Measurements from ENCODE around the gene TIMM44. TPM values are rescaled to one million over a fixed set of nuclear protein-coding genes. Genes with fewer than 3 reads are reported as not detected.

TIMM44 gene
- total RNA-seq, 1 donor from 2014 or later, result 151 TPM

GRCh38 chr19:7928334-7928706 is 15.1 kb downstream of the TIMM44 start:
- peaks cover 18 to 58% of the 10 kb centered on the region in 2 donors for H3K4me1 ChIP-seq
- intact Hi-C loops (cut with DNase I), result loop anchor here (5.0 to 10.0 kb wide), 4 partner anchors 586 to 1856 kb away; partner anchors contain the start of genes ALKBH7 and ZNF414
- H3K4me3 ChIP-seq, result peak overlapping the region in 1 of 2 donors; percentile 51
- DNase-seq (ENCODE audit: low spot score in 2 of 2), result no peak
- H3K36me3 ChIP-seq, result peaks cover 19 to 29% of the 10 kb centered on the region in 2 donors
- no peak for TF ChIP-seq CTCF (IDR thresholded peaks at IDR 0.05)
- H3K27me3 ChIP-seq, result no peaks in the 10 kb centered on the region
- no peaks in the 10 kb centered on the region for H3K9me3 ChIP-seq
- H3K27ac ChIP-seq, result peak overlapping the region; percentile 93 to 96

GRCh38 chr19:7927605-7928333 is 15.7 kb downstream of the TIMM44 start:
- no peak for TF ChIP-seq CTCF (IDR thresholded peaks at IDR 0.05)
- intact Hi-C loops (cut with DNase I), result loop anchor here (5.0 to 10.0 kb wide), 4 partner anchors 587 to 1857 kb away; partner anchors contain the start of genes ALKBH7 and ZNF414
- Histone ChIP-seq H3K27me3 (no peaks in the 10 kb centered on the region), H3K4me1 (peaks cover 18 to 58% of the 10 kb centered on the region in 2 donors), H3K9me3 (no peaks in the 10 kb centered on the region), H3K27ac (peak overlapping the region; percentile 93 to 96), H3K36me3 (peaks cover 13 to 27% of the 10 kb centered on the region in 2 donors), H3K4me3 (peak overlapping the region in 1 of 2 donors; percentile 51)
- no peak for DNase-seq (ENCODE audit: low spot score in 2 of 2)

DNA sequence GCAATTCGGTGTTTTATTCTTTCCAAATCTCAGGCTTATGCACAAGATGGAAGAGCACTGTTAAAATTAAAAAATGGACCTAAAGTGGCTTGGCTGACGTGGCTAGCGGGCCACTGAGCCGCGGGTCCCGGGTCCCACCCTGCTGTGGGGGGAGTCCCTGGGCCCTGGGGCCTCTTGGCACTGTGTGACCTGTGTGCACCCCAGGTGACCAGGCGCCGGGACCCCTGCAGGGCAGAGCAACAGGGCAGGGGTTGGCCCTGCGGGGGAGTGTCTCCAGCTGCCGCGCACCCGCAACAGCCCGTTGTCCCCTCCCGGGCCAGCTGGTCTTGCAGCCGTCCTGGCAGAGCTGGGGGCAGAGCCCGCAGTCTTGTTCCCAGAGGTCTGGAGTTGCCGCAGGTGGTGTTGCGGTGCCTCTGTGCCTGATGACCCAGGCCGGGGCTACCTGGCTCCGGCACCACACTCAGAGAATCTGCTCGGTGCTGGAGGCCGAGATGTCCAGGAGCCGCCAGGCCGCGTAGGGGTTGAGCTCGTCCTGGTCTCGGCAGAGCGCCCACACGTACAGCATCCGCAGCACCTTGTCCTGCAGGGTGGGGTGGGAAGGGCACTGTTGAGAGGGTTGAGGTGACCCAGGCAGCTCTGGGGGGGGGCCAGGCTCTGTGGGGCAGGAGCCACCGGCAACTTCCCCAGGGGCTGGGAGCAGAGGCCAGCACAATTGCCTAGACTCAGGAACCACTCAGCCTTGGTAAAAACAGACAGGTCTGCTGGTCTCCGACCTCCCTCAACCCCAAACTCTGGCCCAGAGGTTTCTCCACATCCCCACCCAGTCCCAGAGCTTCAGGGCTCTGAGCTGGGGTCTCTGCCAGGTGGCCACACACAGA is 16.5 kb downstream of the TIMM44 start:
- Histone ChIP-seq H3K36me3 (peaks cover 9 to 27% of the 10 kb centered on the region in 2 donors), H3K4me3 (no peak overlapping the region), H3K27me3 (no peaks in the 10 kb centered on the region), H3K27ac (peak overlapping the region; percentile 93 to 96), H3K9me3 (no peaks in the 10 kb centered on the region), H3K4me1 (peaks cover 21 to 65% of the 10 kb centered on the region in 2 donors)
- no peak for DNase-seq (ENCODE audit: low spot score in 2 of 2)
- intact Hi-C loops (cut with DNase I), result loop anchor here (5.0 to 10.0 kb wide), 4 partner anchors 588 to 1858 kb away; partner anchors contain the start of genes ALKBH7 and ZNF414
- TF ChIP-seq CTCF (IDR thresholded peaks at IDR 0.05), result no peak

GRCh38 chr19:7926021-7926726 is 17.3 kb downstream of the TIMM44 start, which contains the start of gene CTXN1:
CTXN1 (minus strand) TSS chr19:7926135; CDS start chr19:7925538, 597 bp downstream.
- no peak within 1 kb of the TSS for H3K27ac ChIP-seq
- no peak for TF ChIP-seq CTCF (IDR thresholded peaks at IDR 0.05)
- intact Hi-C loops (cut with DNase I), result loop anchor here (5.0 to 10.0 kb wide), 4 partner anchors 589 to 1859 kb away; partner anchors contain the start of genes ALKBH7 and ZNF414
- no peaks in the 10 kb centered on the region for H3K9me3 ChIP-seq
- no peaks in the 10 kb centered on the region for H3K27me3 ChIP-seq
- H3K4me3 ChIP-seq, result peak within 1 kb of the TSS; percentile 69 to 73
- peak in 1 of 2 donors; percentile 83 for DNase-seq (ENCODE audit: low spot score in 2 of 2)
- H3K36me3 ChIP-seq, result peaks cover 6 to 20% of the 10 kb centered on the region in 2 donors
- peaks cover 29 to 69% of the 10 kb centered on the region in 2 donors for H3K4me1 ChIP-seq
